Ovary (tissue), 3 donors: ENCODE results near the gene CACHD1.

Source experiments
- EP300 ChIP-seq: sonication (generic); formaldehyde crosslinking; IDR thresholded peaks from one replicate; pipeline ENCODE4 v1.6.1; 2017; ENCODE audit warnings: antibody characterized with exemption
- POLR2A ChIP-seq: fragments of 450-650 bp; IDR thresholded peaks from one replicate; pipeline ENCODE4 v1.6.1; 2017; ENCODE audit warnings: antibody characterized with exemption, mild to moderate bottlenecking, moderate library complexity
- TF ChIP-seq, protein P1 (sequence below), 3 donors: fragments of 450-650 bp in 2 of 3; fragments of 200-600 bp in 1 of 3; IDR thresholded peaks; one replicate each; pipeline versions ENCODE4 v1.5.1 to v1.8.0; 2016 to 2022; ENCODE audit warnings: antibody characterized with exemption in 3 of 3, mild to moderate bottlenecking in 1 of 3
- donor health status: DM: no; HTN: no; CAD: no.

DNA sequence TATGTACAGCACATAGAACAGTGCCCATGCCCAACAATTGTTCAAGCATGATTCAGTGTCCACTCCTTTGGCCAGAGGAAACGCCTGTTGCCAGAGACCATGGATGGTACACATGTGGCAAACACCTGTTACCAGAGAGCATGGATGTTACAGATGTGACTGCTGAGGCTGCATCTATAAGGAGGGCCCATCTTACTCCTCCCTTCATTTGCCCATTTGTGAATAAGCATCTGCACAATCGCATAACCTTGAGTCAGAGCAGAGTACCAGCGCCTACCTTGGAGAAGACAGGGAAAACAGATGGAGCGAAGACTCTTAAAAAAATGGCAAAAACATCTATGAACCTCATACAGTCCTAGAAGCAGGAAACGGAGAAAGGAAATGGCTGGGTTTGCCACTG, 36.6 kb upstream of the CACHD1 start:
- TF ChIP-seq, protein P1, sequence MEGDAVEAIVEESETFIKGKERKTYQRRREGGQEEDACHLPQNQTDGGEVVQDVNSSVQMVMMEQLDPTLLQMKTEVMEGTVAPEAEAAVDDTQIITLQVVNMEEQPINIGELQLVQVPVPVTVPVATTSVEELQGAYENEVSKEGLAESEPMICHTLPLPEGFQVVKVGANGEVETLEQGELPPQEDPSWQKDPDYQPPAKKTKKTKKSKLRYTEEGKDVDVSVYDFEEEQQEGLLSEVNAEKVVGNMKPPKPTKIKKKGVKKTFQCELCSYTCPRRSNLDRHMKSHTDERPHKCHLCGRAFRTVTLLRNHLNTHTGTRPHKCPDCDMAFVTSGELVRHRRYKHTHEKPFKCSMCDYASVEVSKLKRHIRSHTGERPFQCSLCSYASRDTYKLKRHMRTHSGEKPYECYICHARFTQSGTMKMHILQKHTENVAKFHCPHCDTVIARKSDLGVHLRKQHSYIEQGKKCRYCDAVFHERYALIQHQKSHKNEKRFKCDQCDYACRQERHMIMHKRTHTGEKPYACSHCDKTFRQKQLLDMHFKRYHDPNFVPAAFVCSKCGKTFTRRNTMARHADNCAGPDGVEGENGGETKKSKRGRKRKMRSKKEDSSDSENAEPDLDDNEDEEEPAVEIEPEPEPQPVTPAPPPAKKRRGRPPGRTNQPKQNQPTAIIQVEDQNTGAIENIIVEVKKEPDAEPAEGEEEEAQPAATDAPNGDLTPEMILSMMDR (IDR thresholded peaks at IDR 0.05), result no peak
- TF ChIP-seq POLR2A (no peak), EP300 (no peak)
